GM12878 (cell line): Measurements from ENCODE around the gene ASB4. TPM values are rescaled to one million over a fixed set of nuclear protein-coding genes. Genes with fewer than 3 reads are reported as not detected.

ENCODE experiments used
- ETV6 ChIP-seq, 2 experiments: fragments of 450-650 bp in 1 of 2; IDR thresholded peaks in 1 of 2; conservative IDR thresholded peaks in 1 of 2; 2 replicates each; pipeline ENCODE4 v1.6.1; 2014; ENCODE audit warnings: antibody characterized with exemption in 1 of 2, borderline replicate concordance in 1 of 2, low read depth in 1 of 2, mild to moderate bottlenecking in 1 of 2, moderate library complexity in 1 of 2
- NBN ChIP-seq: fragments of 450-650 bp; IDR thresholded peaks from 2 replicates; pipeline ENCODE4 v1.6.1; 2016
- NFYB ChIP-seq: IDR thresholded peaks from 2 replicates; pipeline ENCODE4 v1.6.1; 2011; ENCODE audit warnings: low read depth, mild to moderate bottlenecking, low read length, improper control_type of control experiment, moderate library complexity; ENCODE audit not compliant: insufficient read depth
- POU2F2 ChIP-seq: IDR thresholded peaks from 3 replicates; pipeline ENCODE4 v1.6.1; 2011; ENCODE audit warnings: low read depth, mild to moderate bottlenecking, low read length, borderline replicate concordance
- RUNX3 ChIP-seq: IDR thresholded peaks from 2 replicates; pipeline ENCODE4 v1.6.1; 2012; ENCODE audit warnings: low read length, inconsistent platforms
- polyA plus RNA-seq, 11 experiments: library from polyadenylated mRNA; depleted of rRNA in 4 of 11; unstranded in 6 of 11; stranded (reverse) in 5 of 11; fragments of >200 nt; fragmentation: Nextera tagmentation in 4 of 11; fragmentation: Illumina TruSeq in 1 of 11; extraction: Ambion mirVana in 4 of 11; extraction: Trizol in 1 of 11; gene quantifications; 1 replicate in 1 of 11; 2 replicates in 10 of 11; pipeline versions ENCODE4 v1.2.1 to v1.2.3, GENCODE V29; 2011 to 2016; ENCODE audit warnings: inconsistent platforms in 2 of 11, missing spikeins in 2 of 11, low read depth in 1 of 11
- total RNA-seq, 4 experiments: library from RNA; depleted of rRNA in 3 of 4; stranded (reverse); fragments of >200 nt in 3 of 4; fragmentation: Illumina TruSeq in 1 of 4; extraction: Trizol in 1 of 4; gene quantifications; 2 replicates each; pipeline versions ENCODE4 v1.2.1 to v1.2.3, GENCODE V29; 2013 to 2021
- TF ChIP-seq, protein P1 (sequence below): fragments of 450-650 bp; formaldehyde crosslinking; IDR thresholded peaks from 2 replicates; pipeline ENCODE4 v1.4.0; 2022; ENCODE audit warnings: mild to moderate bottlenecking, moderate library complexity
- TF ChIP-seq, protein P2 (sequence below): IDR thresholded peaks from 2 replicates; pipeline ENCODE4 v1.6.1; 2011; ENCODE audit warnings: low read depth, mild to moderate bottlenecking, low read length, moderate library complexity, borderline replicate concordance; ENCODE audit errors: extremely low read depth

Gene ASB4
- total and polyA plus RNA-seq, 10 of the 15 experiments (the other 5 are each of a cell fraction or from before 2014, with no cell fraction given): 0.12 to 1.1 TPM; not detected in 8

DNA sequence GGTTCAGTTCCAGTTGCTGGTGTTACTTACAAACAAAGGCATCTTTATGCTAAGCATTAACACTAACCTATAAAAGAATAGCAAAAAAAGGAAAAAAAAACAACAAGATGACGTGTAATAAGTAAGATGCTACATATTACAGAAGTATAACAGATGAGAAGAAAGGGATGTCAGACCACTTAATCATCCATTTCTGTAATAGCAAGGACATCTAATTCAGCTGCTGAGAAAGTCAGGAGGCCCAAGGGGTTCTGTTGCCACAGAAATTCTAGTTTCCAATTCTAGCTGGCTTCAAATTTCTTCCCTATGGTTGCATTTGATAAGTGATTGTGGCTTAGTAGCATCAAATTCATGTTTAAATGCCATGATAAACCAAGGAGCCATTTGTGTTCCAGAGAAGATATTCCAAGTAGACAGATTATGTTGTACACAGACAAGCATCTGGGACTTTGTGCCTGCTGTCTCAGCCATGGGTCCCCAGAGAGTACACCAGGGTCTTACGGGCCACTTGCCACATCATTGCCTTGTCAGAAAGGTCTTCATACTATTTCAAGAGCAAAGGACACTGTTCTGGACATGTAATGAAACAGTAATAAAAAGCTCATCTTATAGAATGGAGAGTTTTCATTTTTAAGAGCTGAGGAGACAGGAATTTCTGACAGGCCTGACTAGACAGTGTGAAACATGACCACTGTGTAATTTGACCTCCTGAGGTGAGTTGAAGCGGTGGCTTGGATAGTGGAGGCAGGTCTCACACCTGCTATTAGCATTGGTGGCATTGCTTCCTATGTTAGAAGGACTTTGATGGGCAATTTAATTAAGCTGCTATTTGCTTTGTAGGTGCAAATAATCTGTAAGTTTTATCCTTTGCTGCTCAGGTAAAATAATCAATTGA, 4.2 kb upstream of the ASB4 start (continued):
- TF ChIP-seq, protein P1, sequence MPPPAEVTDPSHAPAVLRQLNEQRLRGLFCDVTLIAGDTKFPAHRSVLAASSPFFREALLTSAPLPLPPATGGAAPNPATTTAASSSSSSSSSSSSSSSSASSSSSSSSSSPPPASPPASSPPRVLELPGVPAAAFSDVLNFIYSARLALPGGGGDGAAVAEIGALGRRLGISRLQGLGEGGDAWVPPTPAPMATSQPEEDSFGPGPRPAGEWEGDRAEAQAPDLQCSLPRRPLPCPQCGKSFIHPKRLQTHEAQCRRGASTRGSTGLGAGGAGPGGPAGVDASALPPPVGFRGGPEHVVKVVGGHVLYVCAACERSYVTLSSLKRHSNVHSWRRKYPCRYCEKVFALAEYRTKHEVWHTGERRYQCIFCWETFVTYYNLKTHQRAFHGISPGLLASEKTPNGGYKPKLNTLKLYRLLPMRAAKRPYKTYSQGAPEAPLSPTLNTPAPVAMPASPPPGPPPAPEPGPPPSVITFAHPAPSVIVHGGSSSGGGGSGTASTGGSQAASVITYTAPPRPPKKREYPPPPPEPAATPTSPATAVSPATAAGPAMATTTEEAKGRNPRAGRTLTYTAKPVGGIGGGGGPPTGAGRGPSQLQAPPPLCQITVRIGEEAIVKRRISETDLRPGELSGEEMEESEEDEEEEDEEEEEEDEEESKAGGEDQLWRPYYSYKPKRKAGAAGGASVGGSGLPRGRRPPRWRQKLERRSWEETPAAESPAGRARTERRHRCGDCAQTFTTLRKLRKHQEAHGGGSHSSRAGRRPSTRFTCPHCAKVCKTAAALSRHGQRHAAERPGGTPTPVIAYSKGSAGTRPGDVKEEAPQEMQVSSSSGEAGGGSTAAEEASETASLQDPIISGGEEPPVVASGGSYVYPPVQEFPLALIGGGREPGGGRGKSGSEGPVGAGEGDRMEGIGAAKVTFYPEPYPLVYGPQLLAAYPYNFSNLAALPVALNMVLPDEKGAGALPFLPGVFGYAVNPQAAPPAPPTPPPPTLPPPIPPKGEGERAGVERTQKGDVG (CRISPR knock-in tag): no peak
- TF ChIP-seq, protein P2, sequence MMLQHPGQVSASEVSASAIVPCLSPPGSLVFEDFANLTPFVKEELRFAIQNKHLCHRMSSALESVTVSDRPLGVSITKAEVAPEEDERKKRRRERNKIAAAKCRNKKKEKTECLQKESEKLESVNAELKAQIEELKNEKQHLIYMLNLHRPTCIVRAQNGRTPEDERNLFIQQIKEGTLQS: no peak
- TF ChIP-seq NBN: no peak
- TF ChIP-seq ETV6 (conservative IDR thresholded peaks at IDR 0.05 in 1 of 2, IDR thresholded peaks at IDR 0.05 in 1 of 2; ENCODE audit: borderline replicate concordance in 1 of 2, low read depth in 1 of 2): no peak
- TF ChIP-seq POU2F2: no peak
- TF ChIP-seq NFYB: no peak
- TF ChIP-seq RUNX3: no peak
